Right ventricle myocardium inferior (tissue), 1 donor: ENCODE measurements around the gene MYLIP. TPM values are rescaled to one million over a fixed set of nuclear protein-coding genes. Genes with fewer than 3 reads are reported as not detected.
A peak's percentile ranks its signal among the peaks of the same experiment; 100 is the strongest.

ENCODE experiments used
- ATAC-seq: fragments of 200-7000 bp; cut with Tn5 transposase; one replicate; pipeline ENCODE4 v1.9.1; 2020; ENCODE audit warnings: mild to moderate bottlenecking, moderate library complexity
- DNase-seq: peaks from one replicate; pipeline ENCODE4 v3.0.0; 2021; ENCODE audit errors: missing footprints
- intact Hi-C: fragments of 100-400 bp; cut with DNase I; formaldehyde crosslinking; loops from one replicate; pipeline ENCODE4 v1.11.0; 2022
- long read RNA-seq: library from polyadenylated mRNA; unstranded; transcript quantifications from one replicate; pipeline ENCODE4 v2.0.0, GENCODE V29; 2021
- total RNA-seq: library from RNA; stranded (reverse); fragmentation: NEBNext Ultra II Directional; extraction: Animal tissue kit (Norgen Biotek cat#: 25700); gene quantifications from one replicate; pipeline ENCODE4 v1.2.1, GENCODE V29; 2021
- donor health status: DM: no; HTN: yes; CAD: no; lungs with severe emphysema.

The MYLIP gene
- 13.0 TPM for total RNA-seq
- long read RNA-seq, transcript MYLIP-202 (7 exons, 1,666 nt) = major isoform, 12 of 13 reads
- long read RNA-seq, partial matches to known transcripts = 0 of 13 reads
- long read RNA-seq, other reads (novel, unspliced or antisense) = 1 of 13 reads

- ATAC-seq (peak; percentile 98), DNase-seq (peak; percentile 98)
- intact Hi-C loops = loop anchor here (1.0 to 5.0 kb wide), 3 partner anchors 132 to 438 kb away; no protein-coding TSS in a partner anchor
Observed at GRCh38 chr6:16128759-16129622, at the start of gene MYLIP. Gene MYLIP, plus strand, starts transcription at chr6:16129086. Its CDS starts 237 bp downstream, at chr6:16129323.

- no peak for DNase-seq
- ATAC-seq = no peak
- intact Hi-C loops = no loop called here
Observed at GRCh38 chr6:16079354-16079753, 49.5 kb upstream of the MYLIP start.

- ATAC-seq (no peak), DNase-seq (no peak)
- intact Hi-C loops = no loop called here
Observed at GRCh38 chr6:16080204-16080603, 48.7 kb upstream of the MYLIP start.

GRCh38 chr6:16081326-16081725 is 47.6 kb upstream of the MYLIP start:
- no peak for DNase-seq
- ATAC-seq = no peak
- intact Hi-C loops = no loop called here

GRCh38 chr6:16082361-16082760 is 46.5 kb upstream of the MYLIP start:
- intact Hi-C loops = no loop called here
- ATAC-seq (peak; percentile 20), DNase-seq (no peak)

GRCh38 chr6:16086965-16087364 is 41.9 kb upstream of the MYLIP start:
- intact Hi-C loops = no loop called here
- no peak for DNase-seq
- ATAC-seq = no peak

- no peak for DNase-seq
- intact Hi-C loops = no loop called here
- ATAC-seq = no peak
Observed at GRCh38 chr6:16087386-16087785, 41.5 kb upstream of the MYLIP start.

GRCh38 chr6:16088409-16088808 is 40.5 kb upstream of the MYLIP start:
- DNase-seq = no peak
- intact Hi-C loops = no loop called here
- ATAC-seq = no peak

- DNase-seq (no peak), ATAC-seq (no peak)
- intact Hi-C loops = no loop called here
Observed at GRCh38 chr6:16089232-16090062, 39.4 kb upstream of the MYLIP start.

GRCh38 chr6:16090452-16090851 is 38.4 kb upstream of the MYLIP start:
- intact Hi-C loops = no loop called here
- DNase-seq (no peak), ATAC-seq (no peak)

GRCh38 chr6:16090920-16091319 is 38.0 kb upstream of the MYLIP start:
- intact Hi-C loops = no loop called here
- DNase-seq (no peak), ATAC-seq (no peak)

- intact Hi-C loops = no loop called here
- DNase-seq (no peak), ATAC-seq (peak; percentile 31)
Observed at GRCh38 chr6:16092140-16092539, 36.7 kb upstream of the MYLIP start.

- ATAC-seq (no peak), DNase-seq (no peak)
- intact Hi-C loops = no loop called here
Observed at GRCh38 chr6:16092990-16093389, 35.9 kb upstream of the MYLIP start.

- DNase-seq = no peak
- intact Hi-C loops = no loop called here
- no peak for ATAC-seq
Observed at GRCh38 chr6:16095180-16095579, 33.7 kb upstream of the MYLIP start.

- DNase-seq (no peak), ATAC-seq (no peak)
- intact Hi-C loops = no loop called here
Observed at GRCh38 chr6:16097382-16098171, 31.3 kb upstream of the MYLIP start.

- DNase-seq (no peak), ATAC-seq (no peak)
- intact Hi-C loops = no loop called here
Observed at GRCh38 chr6:16098211-16098610, 30.7 kb upstream of the MYLIP start.

- no peak for ATAC-seq
- intact Hi-C loops = no loop called here
Observed at GRCh38 chr6:16102208-16102607, 26.7 kb upstream of the MYLIP start.

GRCh38 chr6:16103722-16104121 is 25.2 kb upstream of the MYLIP start:
- DNase-seq (no peak), ATAC-seq (no peak)
- intact Hi-C loops = no loop called here

More at GRCh38 chr6:16102208-16102607, 26.7 kb upstream of the MYLIP start:
- DNase-seq = no peak
